Activated naive CD4-positive, alpha-beta T cell treated with anti-CD3 and anti-CD28 coated beads for 36 hours (primary cell): ENCODE data around the gene HK2. TPM values are rescaled to one million over a fixed set of nuclear protein-coding genes. Genes with fewer than 3 reads are reported as not detected.
A peak's percentile ranks its signal among the peaks of the same experiment; 100 is the strongest.
"Not testable (repeated sequence)": the region's sequence is repeated elsewhere in the genome, so short reads cannot be mapped to it uniquely, and the experiment has no call there.

ENCODE experiments used
- CTCF ChIA-PET: fragments of 350-600 bp; sonication (Branson Sonifier 250); formaldehyde crosslinking; loops from one replicate; lab custom pipeline; 2021; ENCODE audit warnings: antibody characterized with exemption; lab: Charles Lee
- DNase-seq: peaks from one replicate; pipeline ENCODE4 v3.0.0-alpha.2; 2020
- H3K27ac Mint-ChIP-seq: one replicate; pipeline ENCODE4 v1.8.0; 2021; ENCODE audit warnings: mild to moderate bottlenecking, mixed read lengths
- H3K27me3 Mint-ChIP-seq: one replicate; pipeline ENCODE4 v1.8.0; 2021; ENCODE audit warnings: low read depth, mixed read lengths
- H3K36me3 Mint-ChIP-seq: one replicate; pipeline ENCODE4 v1.8.0; 2021; ENCODE audit warnings: low read depth, mixed read lengths
- H3K4me1 Mint-ChIP-seq: one replicate; pipeline ENCODE4 v1.8.0; 2021; ENCODE audit warnings: low read depth, mixed read lengths
- H3K4me3 Mint-ChIP-seq: one replicate; pipeline ENCODE4 v1.8.0; 2021; ENCODE audit warnings: mild to moderate bottlenecking, moderate library complexity, mixed read lengths
- H3K9me3 Mint-ChIP-seq: one replicate; pipeline ENCODE4 v1.8.0; 2021; ENCODE audit warnings: mixed read lengths
- intact Hi-C: fragments of 100-400 bp; cut with micrococcal nuclease; formaldehyde crosslinking; loops from one replicate; pipeline ENCODE4 v1.15.1; 2023
- total RNA-seq, 2 experiments: library from RNA; stranded (reverse); gene quantifications; one replicate each; pipeline ENCODE4 v1.2.3, GENCODE V29; 2021

Gene HK2
- total RNA-seq, 2 experiments from 2014 or later, result 37.9 to 38.7 TPM

- DNase-seq, result no peak
- no peak overlapping the region for H3K27ac Mint-ChIP-seq
- peaks cover 9% of the 10 kb centered on the region for H3K4me1 Mint-ChIP-seq
- H3K4me3 Mint-ChIP-seq, result no peak overlapping the region
- CTCF ChIA-PET, result no interaction called here
- H3K36me3 Mint-ChIP-seq, result no peaks in the 10 kb centered on the region
- intact Hi-C loops, result no loop called here
- peaks cover 2% of the 10 kb centered on the region for H3K27me3 Mint-ChIP-seq
- no peaks in the 10 kb centered on the region for H3K9me3 Mint-ChIP-seq
Observed at GRCh38 chr2:74821177-74822126, 12.5 kb upstream of the HK2 start.

- CTCF ChIA-PET, result interaction anchor here (2.1 kb wide), 1 partner anchor 14 kb away, joined by 5 read pairs; no protein-coding TSS in a partner anchor
- H3K36me3 Mint-ChIP-seq, result no peaks in the 10 kb centered on the region
- intact Hi-C loops, result no loop called here
- no peak for DNase-seq
- no peaks in the 10 kb centered on the region for H3K4me1 Mint-ChIP-seq
- no peak overlapping the region for H3K4me3 Mint-ChIP-seq
- no peak overlapping the region for H3K27ac Mint-ChIP-seq
- H3K9me3 Mint-ChIP-seq, result no peaks in the 10 kb centered on the region
- H3K27me3 Mint-ChIP-seq, result no peaks in the 10 kb centered on the region
Observed at GRCh38 chr2:74822771-74823566, 11.0 kb upstream of the HK2 start.

- DNase-seq, result no peak
- Mint-ChIP-seq H3K4me1 (no peaks in the 10 kb centered on the region), H3K36me3 (no peaks in the 10 kb centered on the region), H3K27me3 (no peaks in the 10 kb centered on the region), H3K27ac (no peak overlapping the region), H3K4me3 (no peak overlapping the region), H3K9me3 (no peaks in the 10 kb centered on the region)
- CTCF ChIA-PET, result interaction anchor here (0.6 kb wide), 1 partner anchor 38 kb away, joined by 4 read pairs; no protein-coding TSS in a partner anchor
- intact Hi-C loops, result no loop called here
Observed at GRCh38 chr2:74824679-74825078, 9.2 kb upstream of the HK2 start.

GRCh38 chr2:74828543-74828942, 5.4 kb upstream of the HK2 start:
- intact Hi-C loops, result no loop called here
- Mint-ChIP-seq H3K4me1 (peaks cover 13% of the 10 kb centered on the region), H3K27me3 (no peaks in the 10 kb centered on the region), H3K9me3 (no peaks in the 10 kb centered on the region), H3K27ac (no peak overlapping the region), H3K36me3 (no peaks in the 10 kb centered on the region), H3K4me3 (no peak overlapping the region)
- CTCF ChIA-PET, result interaction anchor here (1.4 kb wide), 1 partner anchor 115 kb away, joined by 3 read pairs; no protein-coding TSS in a partner anchor
- DNase-seq, result no peak

GRCh38 chr2:74831693-74832530, 2.0 kb upstream of the HK2 start:
- Mint-ChIP-seq H3K9me3 (no peaks in the 10 kb centered on the region), H3K36me3 (peaks cover 3% of the 10 kb centered on the region), H3K4me1 (peaks cover 27% of the 10 kb centered on the region), H3K27ac (no peak overlapping the region), H3K4me3 (no peak overlapping the region), H3K27me3 (no peaks in the 10 kb centered on the region)
- CTCF ChIA-PET, result interaction anchor here (1.0 to 1.8 kb wide), 2 partner anchors 45 to 87 kb away, joined by 3 to 6 read pairs; no protein-coding TSS in a partner anchor
- no peak for DNase-seq
- intact Hi-C loops, result loop anchor here (10.0 kb wide), 4 partner anchors 583 to 1717 kb away; partner anchors contain the start of genes ALMS1, FBXO41 and RAB11FIP5

GRCh38 chr2:74834234-74834791, 386 bp downstream of the HK2 start:
- CTCF ChIA-PET, result interaction anchor here (0.9 to 5.1 kb wide), 3 partner anchors 14 to 119 kb away, joined by 3 to 37 read pairs (median 5); no protein-coding TSS in a partner anchor
- peak overlapping the region; percentile 94 for H3K4me3 Mint-ChIP-seq
- H3K4me1 Mint-ChIP-seq, result peaks cover 47% of the 10 kb centered on the region
- not testable (repeated sequence) for H3K36me3 Mint-ChIP-seq, H3K9me3 Mint-ChIP-seq, H3K27me3 Mint-ChIP-seq
- intact Hi-C loops, result loop anchor here (1.0 to 10.0 kb wide), 10 partner anchors 280 to 1720 kb away; partner anchors contain the start of genes ALMS1, CCDC142, DOK1 and FBXO41
- DNase-seq, result peak; percentile 47
- H3K27ac Mint-ChIP-seq, result peak overlapping the region; percentile 86

GRCh38 chr2:74834792-74835755, 1.1 kb downstream of the HK2 start:
- Mint-ChIP-seq H3K27ac (peak overlapping the region; percentile 92), H3K4me1 (peaks cover 51% of the 10 kb centered on the region), H3K27me3 (no peaks in the 10 kb centered on the region), H3K4me3 (peak overlapping the region; percentile 94), H3K36me3 (peaks cover 8% of the 10 kb centered on the region), H3K9me3 (no peaks in the 10 kb centered on the region)
- intact Hi-C loops, result loop anchor here (1.0 to 10.0 kb wide), 15 partner anchors 14 to 1720 kb away; partner anchors contain the start of genes ALMS1, CCDC142, DOK1 and FBXO41
- peak; percentile 86 for DNase-seq
- CTCF ChIA-PET, result interaction anchor here (0.9 to 5.1 kb wide), 4 partner anchors 13 to 120 kb away, joined by 3 to 37 read pairs (median 4); no protein-coding TSS in a partner anchor

- H3K36me3 Mint-ChIP-seq, result peaks cover 14% of the 10 kb centered on the region
- H3K4me1 Mint-ChIP-seq, result peaks cover 58% of the 10 kb centered on the region
- intact Hi-C loops, result loop anchor here (1.0 to 10.0 kb wide), 14 partner anchors 8 to 1721 kb away; partner anchors contain the start of genes ALMS1, CCDC142, DOK1 and FBXO41
- no peaks in the 10 kb centered on the region for H3K27me3 Mint-ChIP-seq
- peak overlapping the region; percentile 71 for H3K27ac Mint-ChIP-seq
- CTCF ChIA-PET, result interaction anchor here (1.0 to 5.1 kb wide), 12 partner anchors 9 to 182 kb away, joined by 3 to 37 read pairs (median 4); partner anchors contain the start of gene SEMA4F
- no peaks in the 10 kb centered on the region for H3K9me3 Mint-ChIP-seq
- peak overlapping the region; percentile 94 for H3K4me3 Mint-ChIP-seq
- DNase-seq, result no peak
Observed at GRCh38 chr2:74835831-74836674, 2.1 kb downstream of the HK2 start.

- CTCF ChIA-PET, result interaction anchor here (1.0 to 5.1 kb wide), 11 partner anchors 8 to 183 kb away, joined by 3 to 37 read pairs (median 4); partner anchors contain the start of gene SEMA4F
Observed at GRCh38 chr2:74836675-74837401, 2.9 kb downstream of the HK2 start.

More at GRCh38 chr2:74836675-74837401, 2.9 kb downstream of the HK2 start:
- DNase-seq, result no peak
- intact Hi-C loops, result loop anchor here (1.0 to 10.0 kb wide), 5 partner anchors 7 to 1722 kb away; partner anchors contain the start of genes ALMS1, FBXO41 and RAB11FIP5
- peak overlapping the region; percentile 94 for H3K4me3 Mint-ChIP-seq
- H3K27me3 Mint-ChIP-seq, result no peaks in the 10 kb centered on the region
- peaks cover 61% of the 10 kb centered on the region for H3K4me1 Mint-ChIP-seq
- peaks cover 15% of the 10 kb centered on the region for H3K36me3 Mint-ChIP-seq
- H3K27ac Mint-ChIP-seq, result peak overlapping the region; percentile 46
- no peaks in the 10 kb centered on the region for H3K9me3 Mint-ChIP-seq
